HFFc6 (cell line): ENCODE measurements around the gene KCP. TPM values are rescaled to one million over a fixed set of nuclear protein-coding genes. Genes with fewer than 3 reads are reported as not detected.

Source experiments
- DNase-seq: peaks from one replicate; pipeline ENCODE4 v3.0.0-alpha.2; 2018
- H3K27ac Mint-ChIP-seq: 2 replicates; pipeline ENCODE4 v1.8.0; 2020; ENCODE audit warnings: mild to moderate bottlenecking, mixed read lengths
- H3K27me3 Mint-ChIP-seq: 2 replicates; pipeline ENCODE4 v1.8.0; 2021; ENCODE audit warnings: mild to moderate bottlenecking, moderate library complexity, mixed read lengths; ENCODE audit not compliant: insufficient read depth
- H3K36me3 Mint-ChIP-seq: 2 replicates; pipeline ENCODE4 v1.8.0; 2021; ENCODE audit warnings: low read depth, mixed read lengths
- H3K4me1 Mint-ChIP-seq: 2 replicates; pipeline ENCODE4 v1.8.0; 2020; ENCODE audit warnings: low read depth, mixed read lengths
- H3K4me3 Mint-ChIP-seq: 2 replicates; pipeline ENCODE4 v1.8.0; 2020; ENCODE audit warnings: mild to moderate bottlenecking, moderate library complexity, mixed read lengths
- H3K9me3 Mint-ChIP-seq: 2 replicates; pipeline ENCODE4 v1.8.0; 2020; ENCODE audit warnings: mild to moderate bottlenecking, mixed read lengths
- total RNA-seq, 6 experiments: library from RNA; stranded (reverse); fragmentation: NEBNext Ultra II Directional; extraction: Animal tissue kit (Norgen Biotek cat#: 25700); gene quantifications; 2 replicates in 1 of 6; 3 replicates in 5 of 6; pipeline ENCODE4 v1.2.3, GENCODE V29; 2021
- TF ChIP-seq, protein P1 (sequence below): fragments of 200-600 bp; sonication (generic); IDR thresholded peaks from 2 replicates; pipeline ENCODE4 v1.5.0; 2021; ENCODE audit warnings: antibody characterized with exemption, mild to moderate bottlenecking

The KCP gene
- total RNA-seq, 6 experiments from 2014 or later = 0.05 to 0.07 TPM; not detected in 4

DNA sequence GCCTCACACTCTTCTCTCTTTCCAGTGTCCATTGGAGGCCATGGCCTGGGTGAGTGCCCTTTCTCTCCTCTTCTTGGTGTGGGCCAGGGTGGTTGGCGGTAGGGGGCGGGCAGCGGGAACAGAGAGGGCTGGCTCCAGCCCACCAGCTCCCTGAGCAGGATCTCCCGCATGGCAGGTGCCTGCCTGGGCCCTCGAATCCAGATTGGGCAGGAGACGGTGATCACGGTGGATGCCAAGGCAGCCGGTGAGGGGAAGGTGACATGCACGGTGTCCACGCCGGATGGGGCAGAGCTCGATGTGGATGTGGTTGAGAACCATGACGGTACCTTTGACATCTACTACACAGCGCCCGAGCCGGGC lies 61.4 kb downstream of the KCP start:
- Mint-ChIP-seq H3K36me3 (peaks cover 19% of the 10 kb centered on the region; the same call in 1 of the 2 replicates), H3K27me3 (peaks cover 20% of the 10 kb centered on the region), H3K4me3 (no peak overlapping the region), H3K27ac (no peak overlapping the region), H3K9me3 (no peaks in the 10 kb centered on the region), H3K4me1 (no peaks in the 10 kb centered on the region)
- no peak for DNase-seq
- TF ChIP-seq, protein P1, sequence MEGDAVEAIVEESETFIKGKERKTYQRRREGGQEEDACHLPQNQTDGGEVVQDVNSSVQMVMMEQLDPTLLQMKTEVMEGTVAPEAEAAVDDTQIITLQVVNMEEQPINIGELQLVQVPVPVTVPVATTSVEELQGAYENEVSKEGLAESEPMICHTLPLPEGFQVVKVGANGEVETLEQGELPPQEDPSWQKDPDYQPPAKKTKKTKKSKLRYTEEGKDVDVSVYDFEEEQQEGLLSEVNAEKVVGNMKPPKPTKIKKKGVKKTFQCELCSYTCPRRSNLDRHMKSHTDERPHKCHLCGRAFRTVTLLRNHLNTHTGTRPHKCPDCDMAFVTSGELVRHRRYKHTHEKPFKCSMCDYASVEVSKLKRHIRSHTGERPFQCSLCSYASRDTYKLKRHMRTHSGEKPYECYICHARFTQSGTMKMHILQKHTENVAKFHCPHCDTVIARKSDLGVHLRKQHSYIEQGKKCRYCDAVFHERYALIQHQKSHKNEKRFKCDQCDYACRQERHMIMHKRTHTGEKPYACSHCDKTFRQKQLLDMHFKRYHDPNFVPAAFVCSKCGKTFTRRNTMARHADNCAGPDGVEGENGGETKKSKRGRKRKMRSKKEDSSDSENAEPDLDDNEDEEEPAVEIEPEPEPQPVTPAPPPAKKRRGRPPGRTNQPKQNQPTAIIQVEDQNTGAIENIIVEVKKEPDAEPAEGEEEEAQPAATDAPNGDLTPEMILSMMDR = no peak

DNA sequence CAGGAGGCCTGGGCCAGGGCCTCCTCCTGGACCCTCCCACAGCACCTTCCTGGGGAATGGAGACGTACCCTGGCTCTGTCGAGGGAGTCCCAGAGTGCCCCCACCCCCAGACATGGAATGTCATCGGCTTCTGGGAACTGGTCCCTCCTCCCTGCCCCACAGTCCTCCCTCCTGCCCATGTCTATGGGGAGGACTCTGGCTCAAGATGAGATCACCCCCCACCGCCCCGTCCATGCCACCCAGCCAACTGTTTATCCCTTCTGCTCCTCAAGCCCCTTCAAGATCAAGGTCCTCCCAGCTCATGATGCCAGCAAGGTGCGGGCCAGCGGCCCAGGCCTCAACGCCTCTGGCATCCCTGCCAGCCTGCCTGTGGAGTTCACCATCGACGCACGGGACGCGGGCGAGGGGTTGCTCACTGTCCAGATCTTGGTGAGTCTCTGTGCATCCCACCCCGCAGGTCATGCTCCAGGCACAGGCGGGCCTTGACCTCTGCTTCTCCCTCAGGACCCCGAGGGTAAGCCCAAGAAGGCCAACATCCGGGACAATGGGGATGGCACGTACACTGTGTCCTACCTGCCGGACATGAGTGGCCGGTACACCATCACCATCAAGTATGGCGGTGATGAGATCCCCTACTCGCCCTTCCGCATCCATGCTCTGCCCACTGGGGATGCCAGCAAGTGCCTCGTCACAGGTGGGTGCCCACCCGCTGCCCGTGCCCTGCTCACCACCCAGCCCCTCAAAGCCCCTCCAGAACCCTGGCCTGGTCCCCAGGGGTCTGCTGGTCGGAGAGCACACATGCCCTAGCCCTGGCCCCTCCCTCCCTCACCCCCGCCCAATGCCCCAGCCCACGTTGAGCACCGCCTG lies 62.0 kb downstream of the KCP start:
- Mint-ChIP-seq H3K4me1 (no peaks in the 10 kb centered on the region), H3K27me3 (peaks cover 17% of the 10 kb centered on the region), H3K4me3 (no peak overlapping the region), H3K36me3 (peaks cover 19% of the 10 kb centered on the region; the same call in 1 of the 2 replicates), H3K9me3 (no peaks in the 10 kb centered on the region), H3K27ac (no peak overlapping the region)
- no peak for DNase-seq
- TF ChIP-seq, protein P1 = no peak

DNA sequence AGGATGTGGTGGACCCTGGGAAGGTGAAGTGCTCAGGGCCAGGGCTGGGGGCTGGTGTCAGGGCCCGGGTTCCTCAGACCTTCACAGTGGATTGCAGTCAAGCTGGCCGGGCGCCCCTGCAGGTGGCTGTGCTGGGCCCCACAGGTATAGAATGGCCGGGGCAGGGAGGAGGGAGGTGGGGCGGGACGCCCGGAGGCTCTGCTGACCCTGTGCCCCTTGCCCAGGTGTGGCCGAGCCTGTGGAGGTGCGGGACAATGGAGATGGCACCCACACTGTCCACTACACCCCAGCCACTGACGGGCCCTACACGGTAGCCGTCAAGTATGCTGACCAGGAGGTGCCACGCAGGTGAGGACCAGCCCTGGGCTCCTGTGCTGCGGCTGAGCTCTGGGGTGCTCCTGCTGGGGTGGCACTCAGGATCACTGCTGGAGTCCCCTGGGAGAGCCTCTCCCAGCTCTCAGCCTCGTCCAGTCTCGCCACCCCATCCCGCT lies 62.7 kb downstream of the KCP start:
- Mint-ChIP-seq H3K27ac (no peak overlapping the region), H3K4me3 (no peak overlapping the region), H3K27me3 (peaks cover 15% of the 10 kb centered on the region), H3K36me3 (peaks cover 19% of the 10 kb centered on the region; the same call in 1 of the 2 replicates), H3K4me1 (no peaks in the 10 kb centered on the region), H3K9me3 (no peaks in the 10 kb centered on the region)
- DNase-seq = no peak
- TF ChIP-seq, protein P1 = no peak

DNA sequence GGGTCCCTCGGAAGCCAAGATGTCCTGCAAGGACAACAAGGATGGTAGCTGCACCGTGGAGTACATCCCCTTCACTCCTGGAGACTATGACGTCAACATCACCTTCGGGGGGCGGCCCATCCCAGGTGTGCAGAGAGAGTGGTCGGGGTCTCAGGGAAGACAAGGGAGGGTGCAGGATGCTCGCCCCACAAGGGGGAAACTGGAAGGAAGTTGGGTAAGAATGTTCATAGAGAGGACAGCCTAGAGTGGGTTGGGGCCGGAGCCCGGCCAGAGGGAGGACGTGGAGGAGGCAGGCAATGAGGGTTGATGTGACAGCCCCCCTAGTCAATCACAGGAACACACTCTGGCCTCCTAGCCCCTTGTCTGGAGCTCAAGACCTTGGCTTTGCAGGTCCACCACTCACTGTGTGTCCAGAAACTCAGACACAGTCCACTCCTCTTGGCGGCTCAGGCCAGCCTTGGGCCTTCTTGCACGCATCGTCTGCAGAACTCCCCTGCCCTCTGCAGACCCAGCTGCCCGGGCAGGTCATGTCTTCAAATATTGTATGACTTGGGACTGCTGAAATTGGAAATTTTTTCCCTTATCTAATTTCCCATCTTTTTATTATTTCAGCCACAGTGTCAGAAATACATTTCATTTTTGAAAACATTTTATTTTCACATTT lies 63.6 kb downstream of the KCP start:
- no peaks in the 10 kb centered on the region for H3K9me3 Mint-ChIP-seq
- H3K27ac Mint-ChIP-seq = no peak overlapping the region
- TF ChIP-seq, protein P1 = no peak
- no peak overlapping the region for H3K4me3 Mint-ChIP-seq
- no peak for DNase-seq
- peaks cover 17% of the 10 kb centered on the region for H3K27me3 Mint-ChIP-seq
- H3K36me3 Mint-ChIP-seq = peaks cover 23% of the 10 kb centered on the region; the same call in 1 of the 2 replicates
- H3K4me1 Mint-ChIP-seq = no peaks in the 10 kb centered on the region

GRCh38 chr7:128845987-128846386 lies 64.5 kb downstream of the KCP start:
- Mint-ChIP-seq H3K4me1 (no peaks in the 10 kb centered on the region), H3K27ac (no peak overlapping the region), H3K36me3 (peaks cover 23% of the 10 kb centered on the region; the same call in 1 of the 2 replicates), H3K9me3 (no peaks in the 10 kb centered on the region), H3K27me3 (peaks cover 15% of the 10 kb centered on the region), H3K4me3 (no peak overlapping the region)
- DNase-seq = no peak
- TF ChIP-seq, protein P1 = no peak
